HEK293 (cell line): Measurements from ENCODE around the gene ANXA4.

ENCODE experiments used
- CTCF ChIA-PET: fragments of 350-600 bp; formaldehyde crosslinking; extraction: SDS; loops from one replicate; lab custom pipeline; 2021; ENCODE audit warnings: antibody characterized with exemption; lab: Yijun Ruan, JAX
- POLR2A ChIA-PET: fragments of 300-600 bp; formaldehyde crosslinking; extraction: SDS; loops from one replicate; lab custom pipeline; 2020; ENCODE audit warnings: antibody characterized with exemption, inconsistent platforms; lab: Yijun Ruan, JAX
- H3K27ac ChIP-seq: fragments of 200-500 bp; sonication (Bioruptor generic); 2 replicates; pipeline ENCODE4 v1.5.1; 2014; ENCODE audit warnings: low read depth, low read length, control low read depth, inconsistent platforms; ENCODE audit errors: extremely low read depth
- H3K36me3 ChIP-seq, 2 experiments: fragments of 200-500 bp in 1 of 2; sonication (Bioruptor generic) in 1 of 2; 1 replicate in 1 of 2; 2 replicates in 1 of 2; pipeline ENCODE4 v1.5.1; 2014 to 2017; ENCODE audit warnings: inconsistent platforms in 2 of 2, low read length in 2 of 2; ENCODE audit not compliant: control insufficient read depth in 2 of 2, insufficient read depth in 1 of 2
- H3K4me1 ChIP-seq: fragments of 200-500 bp; sonication (Bioruptor generic); 2 replicates; pipeline ENCODE4 v1.5.1; 2014; ENCODE audit warnings: mild to moderate bottlenecking, low read length, inconsistent platforms; ENCODE audit not compliant: control insufficient read depth, insufficient read depth
- H3K4me3 ChIP-seq: 2 replicates; pipeline ENCODE4 v1.5.1; 2011; ENCODE audit warnings: low read depth, mild to moderate bottlenecking, control low read depth, low read length, moderate library complexity
- H3K9me3 ChIP-seq: fragments of 200-500 bp; sonication (Bioruptor generic); 2 replicates; pipeline ENCODE4 v1.5.1; 2014; ENCODE audit warnings: low read depth, low read length, inconsistent platforms; ENCODE audit not compliant: control insufficient read depth, insufficient read depth
- EGR2 ChIP-seq: fragments of 450-650 bp; formaldehyde crosslinking; IDR thresholded peaks from 2 replicates; pipeline ENCODE4 v1.5.1; 2016; ENCODE audit warnings: low read depth, missing biosample characterization, missing genetic modification characterization
- GFI1B ChIP-seq: fragments of 450-650 bp; formaldehyde crosslinking; IDR thresholded peaks from 2 replicates; pipeline ENCODE4 v1.5.1; 2016; ENCODE audit warnings: missing biosample characterization, missing genetic modification characterization
- IKZF3 ChIP-seq: fragments of 450-650 bp; IDR thresholded peaks from 2 replicates; pipeline ENCODE4 v1.5.0; 2018; ENCODE audit warnings: missing biosample characterization, mild to moderate bottlenecking, missing genetic modification characterization, moderate library complexity
- KLF10 ChIP-seq: fragments of 450-650 bp; IDR thresholded peaks from 2 replicates; pipeline ENCODE4 v1.5.1; 2018; ENCODE audit warnings: missing biosample characterization, mild to moderate bottlenecking, missing genetic modification characterization
- YY1 ChIP-seq: fragments of 450-650 bp; formaldehyde crosslinking; IDR thresholded peaks from 2 replicates; pipeline ENCODE4 v1.5.1; 2018; ENCODE audit warnings: missing biosample characterization, missing genetic modification characterization
- ZFHX2 ChIP-seq: fragments of 450-650 bp; formaldehyde crosslinking; conservative IDR thresholded peaks from 2 replicates; pipeline ENCODE4 v1.5.1; 2016; ENCODE audit warnings: missing biosample characterization, missing genetic modification characterization
- ZFP3 ChIP-seq: fragments of 450-650 bp; formaldehyde crosslinking; IDR thresholded peaks from 2 replicates; pipeline ENCODE4 v1.5.1; 2016; ENCODE audit warnings: low read depth, missing biosample characterization, missing genetic modification characterization
- ZIC2 ChIP-seq: fragments of 450-650 bp; formaldehyde crosslinking; IDR thresholded peaks from 2 replicates; pipeline ENCODE4 v1.5.1; 2016; ENCODE audit warnings: missing biosample characterization, missing genetic modification characterization
- ZNF114 ChIP-seq: fragments of 450-650 bp; formaldehyde crosslinking; IDR thresholded peaks from 2 replicates; pipeline ENCODE4 v1.5.0; 2017; ENCODE audit warnings: missing biosample characterization, missing genetic modification characterization
- ZNF138 ChIP-seq: fragments of 450-650 bp; formaldehyde crosslinking; IDR thresholded peaks from 2 replicates; pipeline ENCODE4 v1.5.1; 2016; ENCODE audit warnings: missing biosample characterization, missing genetic modification characterization, borderline replicate concordance
- ZNF155 ChIP-seq: fragments of 450-650 bp; formaldehyde crosslinking; IDR thresholded peaks from 2 replicates; pipeline ENCODE4 v1.5.1; 2016; ENCODE audit warnings: missing biosample characterization, missing genetic modification characterization
- ZNF2 ChIP-seq: fragments of 450-650 bp; formaldehyde crosslinking; IDR thresholded peaks from 2 replicates; pipeline ENCODE4 v1.5.1; 2016; ENCODE audit warnings: missing biosample characterization, missing genetic modification characterization
- ZNF473 ChIP-seq: fragments of 450-650 bp; formaldehyde crosslinking; IDR thresholded peaks from 2 replicates; pipeline ENCODE4 v1.5.1; 2017; ENCODE audit warnings: missing biosample characterization, missing genetic modification characterization
- ZNF623 ChIP-seq: fragments of 450-650 bp; formaldehyde crosslinking; IDR thresholded peaks from 2 replicates; pipeline ENCODE4 v1.5.1; 2016; ENCODE audit warnings: missing biosample characterization, missing genetic modification characterization
- TF ChIP-seq, protein P1 (sequence below): fragments of 450-650 bp; IDR thresholded peaks from 2 replicates; pipeline ENCODE4 v1.5.1; 2018; ENCODE audit warnings: missing biosample characterization, missing genetic modification characterization
- TF ChIP-seq, protein P2 (sequence below): fragments of 450-650 bp; formaldehyde crosslinking; IDR thresholded peaks from 2 replicates; pipeline ENCODE4 v1.5.1; 2016; ENCODE audit warnings: missing biosample characterization, missing genetic modification characterization
- TF ChIP-seq, protein P3 (sequence below): fragments of 450-650 bp; IDR thresholded peaks from 2 replicates; pipeline ENCODE4 v1.5.1; 2018; ENCODE audit warnings: missing biosample characterization, mild to moderate bottlenecking, missing genetic modification characterization
- TF ChIP-seq, protein P4 (sequence below): fragments of 450-650 bp; formaldehyde crosslinking; IDR thresholded peaks from 2 replicates; pipeline ENCODE4 v1.5.1; 2016; ENCODE audit warnings: missing biosample characterization, missing genetic modification characterization

The ANXA4 gene

DNA sequence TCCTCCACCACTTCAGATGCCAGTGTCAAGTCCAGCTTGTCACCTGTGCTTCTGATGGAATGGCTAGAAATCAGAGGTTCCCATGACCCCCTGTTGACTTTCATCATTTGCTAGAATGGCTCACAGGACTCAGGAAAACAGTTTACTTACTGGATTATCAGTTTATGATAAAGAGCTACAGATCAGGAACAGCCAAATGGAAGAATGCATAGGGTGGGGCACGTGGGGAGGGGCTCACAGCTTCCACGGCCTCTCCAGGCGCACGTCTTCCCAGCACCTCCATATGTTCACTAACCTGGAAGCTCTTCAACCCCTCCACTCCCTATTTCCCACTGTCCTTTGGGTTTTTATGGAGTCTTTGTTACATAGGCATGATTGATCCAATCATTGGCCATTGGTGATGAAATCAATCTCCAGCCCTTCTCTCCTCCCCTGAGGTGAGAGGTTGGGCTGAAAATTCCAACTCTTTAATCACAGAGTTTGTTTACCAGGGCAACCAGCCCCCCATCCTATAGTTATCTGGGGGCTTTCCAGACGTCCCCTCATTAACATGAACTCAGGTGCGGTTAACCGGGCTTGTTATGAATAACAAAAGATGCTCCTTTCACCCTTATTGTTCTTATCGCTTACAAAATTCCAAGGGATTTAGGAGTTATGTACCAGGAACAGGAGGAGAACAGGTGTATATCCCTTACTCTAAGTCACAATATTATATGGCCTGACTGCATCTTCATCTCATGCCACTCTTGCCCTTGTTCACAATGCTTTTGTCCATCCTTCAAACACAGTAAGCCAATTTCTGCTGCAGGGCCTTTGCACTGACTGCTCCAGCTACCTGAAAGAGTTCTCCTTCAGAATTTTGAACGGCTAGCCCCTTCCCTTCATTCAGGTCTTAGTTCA lies 35.2 kb downstream of the ANXA4 start:
- peaks cover 20% of the 10 kb centered on the region for H3K4me1 ChIP-seq
- CTCF ChIA-PET: no interaction called here
- POLR2A ChIA-PET: no interaction called here
- no peaks in the 10 kb centered on the region for H3K36me3 ChIP-seq
- H3K27ac ChIP-seq: 0 out of 2 replicates have a peak overlapping the region, but pooled peaks have one; percentile 17
- no peak for TF ChIP-seq EGR2 (tag by site-specific recombination)
- TF ChIP-seq, protein P1, sequence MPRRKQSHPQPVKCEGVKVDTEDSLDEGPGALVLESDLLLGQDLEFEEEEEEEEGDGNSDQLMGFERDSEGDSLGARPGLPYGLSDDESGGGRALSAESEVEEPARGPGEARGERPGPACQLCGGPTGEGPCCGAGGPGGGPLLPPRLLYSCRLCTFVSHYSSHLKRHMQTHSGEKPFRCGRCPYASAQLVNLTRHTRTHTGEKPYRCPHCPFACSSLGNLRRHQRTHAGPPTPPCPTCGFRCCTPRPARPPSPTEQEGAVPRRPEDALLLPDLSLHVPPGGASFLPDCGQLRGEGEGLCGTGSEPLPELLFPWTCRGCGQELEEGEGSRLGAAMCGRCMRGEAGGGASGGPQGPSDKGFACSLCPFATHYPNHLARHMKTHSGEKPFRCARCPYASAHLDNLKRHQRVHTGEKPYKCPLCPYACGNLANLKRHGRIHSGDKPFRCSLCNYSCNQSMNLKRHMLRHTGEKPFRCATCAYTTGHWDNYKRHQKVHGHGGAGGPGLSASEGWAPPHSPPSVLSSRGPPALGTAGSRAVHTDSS (tag by site-specific recombination): no peak
- peak; percentile 78 for TF ChIP-seq ZNF623
- no peak for TF ChIP-seq ZFP3 (tag by site-specific recombination)
- no peak for TF ChIP-seq ZNF155 (tag by site-specific recombination)
- no peaks in the 10 kb centered on the region for H3K9me3 ChIP-seq
- no peak overlapping the region for H3K4me3 ChIP-seq

DNA sequence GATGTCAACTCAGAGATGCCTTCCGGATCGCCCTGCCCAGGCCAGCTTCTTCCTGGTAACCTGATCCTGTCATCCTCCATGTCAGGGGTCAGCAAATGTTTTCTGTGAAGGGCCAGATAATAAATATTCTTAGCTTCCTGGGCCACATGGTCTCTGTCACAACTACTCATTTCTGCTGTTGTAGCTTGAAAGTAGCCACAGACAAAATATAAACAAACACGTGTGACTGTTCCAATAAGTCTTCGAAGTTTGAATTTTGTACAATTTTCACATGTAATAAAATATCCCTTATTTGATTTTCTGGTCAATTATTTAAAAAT lies 35.8 kb downstream of the ANXA4 start:
- Histone ChIP-seq H3K27ac (0 out of 2 replicates have a peak overlapping the region, but pooled peaks have one; percentile 17), H3K36me3 (no peaks in the 10 kb centered on the region)
- no peak for TF ChIP-seq IKZF3
- TF ChIP-seq ZNF114: no peak
- no peak for TF ChIP-seq YY1
- TF ChIP-seq KLF10 (tag by site-specific recombination): no peak
- TF ChIP-seq, protein P2, sequence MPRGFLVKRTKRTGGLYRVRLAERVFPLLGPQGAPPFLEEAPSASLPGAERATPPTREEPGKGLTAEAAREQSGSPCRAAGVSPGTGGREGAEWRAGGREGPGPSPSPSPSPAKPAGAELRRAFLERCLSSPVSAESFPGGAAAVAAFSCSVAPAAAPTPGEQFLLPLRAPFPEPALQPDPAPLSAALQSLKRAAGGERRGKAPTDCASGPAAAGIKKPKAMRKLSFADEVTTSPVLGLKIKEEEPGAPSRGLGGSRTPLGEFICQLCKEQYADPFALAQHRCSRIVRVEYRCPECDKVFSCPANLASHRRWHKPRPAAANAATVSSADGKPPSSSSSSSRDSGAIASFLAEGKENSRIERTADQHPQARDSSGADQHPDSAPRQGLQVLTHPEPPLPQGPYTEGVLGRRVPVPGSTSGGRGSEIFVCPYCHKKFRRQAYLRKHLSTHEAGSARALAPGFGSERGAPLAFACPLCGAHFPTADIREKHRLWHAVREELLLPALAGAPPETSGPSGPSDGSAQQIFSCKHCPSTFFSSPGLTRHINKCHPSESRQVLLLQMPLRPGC: no peak
- TF ChIP-seq ZNF473 (tag by site-specific recombination): no peak
- TF ChIP-seq, protein P3, sequence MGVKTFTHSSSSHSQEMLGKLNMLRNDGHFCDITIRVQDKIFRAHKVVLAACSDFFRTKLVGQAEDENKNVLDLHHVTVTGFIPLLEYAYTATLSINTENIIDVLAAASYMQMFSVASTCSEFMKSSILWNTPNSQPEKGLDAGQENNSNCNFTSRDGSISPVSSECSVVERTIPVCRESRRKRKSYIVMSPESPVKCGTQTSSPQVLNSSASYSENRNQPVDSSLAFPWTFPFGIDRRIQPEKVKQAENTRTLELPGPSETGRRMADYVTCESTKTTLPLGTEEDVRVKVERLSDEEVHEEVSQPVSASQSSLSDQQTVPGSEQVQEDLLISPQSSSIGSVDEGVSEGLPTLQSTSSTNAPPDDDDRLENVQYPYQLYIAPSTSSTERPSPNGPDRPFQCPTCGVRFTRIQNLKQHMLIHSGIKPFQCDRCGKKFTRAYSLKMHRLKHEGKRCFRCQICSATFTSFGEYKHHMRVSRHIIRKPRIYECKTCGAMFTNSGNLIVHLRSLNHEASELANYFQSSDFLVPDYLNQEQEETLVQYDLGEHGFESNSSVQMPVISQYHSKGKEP (tag by site-specific recombination): no peak
- no peak for TF ChIP-seq ZFHX2 (tag by site-specific recombination)
- no peak for TF ChIP-seq ZNF138 (tag by site-specific recombination)
- no peak for TF ChIP-seq ZIC2 (tag by site-specific recombination)
- TF ChIP-seq GFI1B (tag by site-specific recombination): no peak
- no peak for TF ChIP-seq ZNF2 (tag by site-specific recombination)
- TF ChIP-seq, protein P4, sequence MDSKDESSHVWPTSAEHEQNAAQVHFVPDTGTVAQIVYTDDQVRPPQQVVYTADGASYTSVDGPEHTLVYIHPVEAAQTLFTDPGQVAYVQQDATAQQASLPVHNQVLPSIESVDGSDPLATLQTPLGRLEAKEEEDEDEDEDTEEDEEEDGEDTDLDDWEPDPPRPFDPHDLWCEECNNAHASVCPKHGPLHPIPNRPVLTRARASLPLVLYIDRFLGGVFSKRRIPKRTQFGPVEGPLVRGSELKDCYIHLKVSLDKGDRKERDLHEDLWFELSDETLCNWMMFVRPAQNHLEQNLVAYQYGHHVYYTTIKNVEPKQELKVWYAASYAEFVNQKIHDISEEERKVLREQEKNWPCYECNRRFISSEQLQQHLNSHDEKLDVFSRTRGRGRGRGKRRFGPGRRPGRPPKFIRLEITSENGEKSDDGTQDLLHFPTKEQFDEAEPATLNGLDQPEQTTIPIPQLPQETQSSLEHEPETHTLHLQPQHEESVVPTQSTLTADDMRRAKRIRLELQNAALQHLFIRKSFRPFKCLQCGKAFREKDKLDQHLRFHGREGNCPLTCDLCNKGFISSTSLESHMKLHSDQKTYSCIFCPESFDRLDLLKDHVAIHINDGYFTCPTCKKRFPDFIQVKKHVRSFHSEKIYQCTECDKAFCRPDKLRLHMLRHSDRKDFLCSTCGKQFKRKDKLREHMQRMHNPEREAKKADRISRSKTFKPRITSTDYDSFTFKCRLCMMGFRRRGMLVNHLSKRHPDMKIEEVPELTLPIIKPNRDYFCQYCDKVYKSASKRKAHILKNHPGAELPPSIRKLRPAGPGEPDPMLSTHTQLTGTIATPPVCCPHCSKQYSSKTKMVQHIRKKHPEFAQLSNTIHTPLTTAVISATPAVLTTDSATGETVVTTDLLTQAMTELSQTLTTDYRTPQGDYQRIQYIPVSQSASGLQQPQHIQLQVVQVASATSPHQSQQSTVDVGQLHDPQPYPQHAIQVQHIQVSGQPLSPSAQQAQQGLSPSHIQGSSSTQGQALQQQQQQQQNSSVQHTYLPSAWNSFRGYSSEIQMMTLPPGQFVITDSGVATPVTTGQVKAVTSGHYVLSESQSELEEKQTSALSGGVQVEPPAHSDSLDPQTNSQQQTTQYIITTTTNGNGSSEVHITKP (tag by site-specific recombination): no peak
- TF ChIP-seq, all 188 proteins: peak for 0
- POLR2A ChIA-PET: no interaction called here
- H3K9me3 ChIP-seq: no peaks in the 10 kb centered on the region
- no peak overlapping the region for H3K4me3 ChIP-seq
- CTCF ChIA-PET: no interaction called here
- H3K4me1 ChIP-seq: peaks cover 20% of the 10 kb centered on the region
